Mesenchymal stem cell (in vitro differentiated cells and primary cell): ENCODE data around the gene DCAKD.
A peak's percentile ranks its signal among the peaks of the same experiment; 100 is the strongest.

Experiments
- DNase-seq: peaks from one replicate; pipeline ENCODE4 v3.0.0-alpha.2; 2013
- H2AFZ ChIP-seq: one replicate; pipeline ENCODE4 v1.6.1; 2013; ENCODE audit warnings: low read depth, mild to moderate bottlenecking, control low read depth, inconsistent platforms, low read length, moderate library complexity
- H2AK5ac ChIP-seq: 2 replicates; pipeline ENCODE4 v1.6.1; 2013; ENCODE audit warnings: low read length, moderate library complexity, mild to moderate bottlenecking, inconsistent platforms; ENCODE audit not compliant: severe bottlenecking
- H2BK120ac ChIP-seq: one replicate; pipeline ENCODE4 v1.6.1; 2013; ENCODE audit warnings: low read depth, mild to moderate bottlenecking, inconsistent platforms, low read length, moderate library complexity
- H2BK12ac ChIP-seq, 2 experiments: one replicate each; pipeline ENCODE4 v1.6.1; 2013; ENCODE audit warnings: inconsistent platforms in 2 of 2, low read length in 2 of 2, mild to moderate bottlenecking in 2 of 2, moderate library complexity in 2 of 2, control low read depth in 1 of 2
- H2BK15ac ChIP-seq: one replicate; pipeline ENCODE4 v1.6.1; 2013; ENCODE audit warnings: mild to moderate bottlenecking, low read depth, inconsistent platforms; ENCODE audit not compliant: poor library complexity, severe bottlenecking
- H2BK5ac ChIP-seq: 2 replicates; pipeline ENCODE4 v1.6.1; 2013; ENCODE audit warnings: low read depth, mild to moderate bottlenecking, low read length, control low read depth, inconsistent platforms; ENCODE audit not compliant: poor library complexity, severe bottlenecking
- H3K14ac ChIP-seq, 2 experiments: one replicate each; pipeline ENCODE4 v1.6.1; 2013; ENCODE audit warnings: inconsistent platforms in 2 of 2, low read length in 2 of 2, control low read depth in 1 of 2, mild to moderate bottlenecking in 1 of 2, moderate library complexity in 1 of 2
- H3K18ac ChIP-seq, 2 experiments: one replicate each; pipeline ENCODE4 v1.6.1; 2013; ENCODE audit warnings: inconsistent platforms in 2 of 2, low read length in 2 of 2, control low read depth in 1 of 2, low read depth in 1 of 2, mild to moderate bottlenecking in 1 of 2
- H3K23ac ChIP-seq, 2 experiments: one replicate each; pipeline ENCODE4 v1.6.1; 2013; ENCODE audit warnings: inconsistent platforms in 2 of 2, low read length in 2 of 2, mild to moderate bottlenecking in 2 of 2, moderate library complexity in 2 of 2, control low read depth in 1 of 2
- H3K27ac ChIP-seq: 2 replicates; pipeline ENCODE4 v1.5.1; 2013; ENCODE audit warnings: mild to moderate bottlenecking, moderate library complexity, low read length, control low read depth, inconsistent platforms; ENCODE audit not compliant: poor library complexity, severe bottlenecking
- H3K27me3 ChIP-seq, 2 experiments: 2 replicates each; pipeline versions ENCODE4 v1.6.1 to v1.7.0; 2013; ENCODE audit warnings: low read length in 2 of 2, mild to moderate bottlenecking in 2 of 2, moderate library complexity in 2 of 2, control low read depth in 1 of 2, inconsistent platforms in 1 of 2; ENCODE audit not compliant: control insufficient read depth in 1 of 2, insufficient read depth in 1 of 2
- H3K36me3 ChIP-seq, 2 experiments: 2 replicates each; pipeline versions ENCODE4 v1.6.1 to v1.7.0; 2013; ENCODE audit warnings: low read length in 2 of 2, control low read depth in 1 of 2, inconsistent platforms in 1 of 2, low read depth in 1 of 2, mild to moderate bottlenecking in 1 of 2; ENCODE audit not compliant: insufficient read depth in 2 of 2, control insufficient read depth in 1 of 2
- H3K4ac ChIP-seq, 2 experiments: one replicate each; pipeline ENCODE4 v1.6.1; 2013; ENCODE audit warnings: inconsistent platforms in 2 of 2, low read length in 2 of 2, mild to moderate bottlenecking in 2 of 2, moderate library complexity in 2 of 2, control low read depth in 1 of 2, low read depth in 1 of 2
- H3K4me1 ChIP-seq: 2 replicates; pipeline ENCODE4 v1.6.1; 2013; ENCODE audit warnings: low read depth, low read length, control low read depth; ENCODE audit not compliant: control insufficient read depth, insufficient read depth
- H3K4me2 ChIP-seq: 2 replicates; pipeline ENCODE4 v1.6.1; 2013; ENCODE audit warnings: low read length, mild to moderate bottlenecking, inconsistent platforms; ENCODE audit not compliant: poor library complexity, severe bottlenecking
- H3K4me3 ChIP-seq, 2 experiments: 2 replicates each; pipeline versions ENCODE4 v1.5.1 to v1.7.0; 2013; ENCODE audit warnings: low read length in 2 of 2, mild to moderate bottlenecking in 2 of 2, control low read depth in 1 of 2, low read depth in 1 of 2; ENCODE audit not compliant: insufficient read depth in 1 of 2
- H3K79me1 ChIP-seq: replicated peaks from 2 replicates; pipeline ENCODE4 v1.6.1; 2013; ENCODE audit warnings: mild to moderate bottlenecking, control low read depth, low read length, inconsistent platforms; ENCODE audit not compliant: poor library complexity, severe bottlenecking
- H3K9ac ChIP-seq: 2 replicates; pipeline ENCODE4 v1.7.0; 2013; ENCODE audit warnings: mild to moderate bottlenecking, low read length, moderate library complexity
- H3K9me3 ChIP-seq: 2 replicates; pipeline ENCODE4 v1.7.0; 2013; ENCODE audit warnings: mild to moderate bottlenecking, low read length; ENCODE audit not compliant: control insufficient read depth
- H4K8ac ChIP-seq: one replicate; pipeline ENCODE4 v1.6.1; 2013; ENCODE audit warnings: inconsistent platforms, mild to moderate bottlenecking, low read length, moderate library complexity
- H4K91ac ChIP-seq: one replicate; pipeline ENCODE4 v1.6.1; 2013; ENCODE audit warnings: mild to moderate bottlenecking, low read length, inconsistent platforms
- WGBS: methylation state at CpG from one replicate; pipeline ENCODE4 v1.1.7; 2013; ENCODE audit warnings: mixed read lengths; 5-methylcytosine and 5-hydroxymethylcytosine counted together

DCAKD gene

GRCh38 chr17:44981221-44981968 is 70.0 kb downstream of the DCAKD start:
- Histone ChIP-seq H3K4me3 (peak overlapping the region in 1 of 2 experiments; percentile 21), H3K14ac (no peak overlapping the region), H4K91ac (no peak overlapping the region), H2AK5ac (no peak overlapping the region), H3K4me2 (no peak overlapping the region), H2BK120ac (no peak overlapping the region), H3K4me1 (peaks cover 2% of the 10 kb centered on the region), H2AFZ (no peak overlapping the region), H3K9me3 (no peaks in the 10 kb centered on the region), H3K18ac (peak overlapping the region in 1 of 2 experiments; percentile 95), H2BK15ac (no peak overlapping the region), H3K9ac (no peak overlapping the region), H3K4ac (peak overlapping the region in 1 of 2 experiments; percentile 98), H3K23ac (no peak overlapping the region), H4K8ac (peak overlapping the region; percentile 8), H3K79me1 (no peaks in the 10 kb centered on the region), H2BK12ac (peak overlapping the region in 1 of 2 experiments; percentile 97), H3K27me3 (peaks cover 42 to 76% of the 10 kb centered on the region in 2 experiments), H2BK5ac (no peak overlapping the region), H3K36me3 (no peaks in the 10 kb centered on the region), H3K27ac (no peak overlapping the region)
- 35% methylated on average over 10 of the region's 12 CpGs for WGBS
- DNase-seq: peak; percentile 95

GRCh38 chr17:44979426-44979995 is 71.9 kb downstream of the DCAKD start:
- Histone ChIP-seq H3K9ac (no peak overlapping the region), H4K8ac (peak overlapping the region; percentile 92), H3K9me3 (no peaks in the 10 kb centered on the region), H3K36me3 (no peaks in the 10 kb centered on the region), H4K91ac (peak overlapping the region; percentile 99), H3K4me1 (peaks cover 2% of the 10 kb centered on the region), H2BK12ac (peak overlapping the region; percentile 97 to 99), H3K79me1 (no peaks in the 10 kb centered on the region), H3K14ac (peak overlapping the region in 1 of 2 experiments; percentile 95), H2BK120ac (peak overlapping the region; percentile 95), H2AFZ (peak overlapping the region; percentile 29), H3K4me2 (no peak overlapping the region), H3K4me3 (no peak overlapping the region), H3K23ac (peak overlapping the region in 1 of 2 experiments; percentile 46), H2BK15ac (peak overlapping the region; percentile 93), H2BK5ac (no peak overlapping the region), H3K4ac (peak overlapping the region; percentile 95 to 98), H3K18ac (peak overlapping the region; percentile 77 to 95), H3K27me3 (peaks cover 40 to 78% of the 10 kb centered on the region in 2 experiments), H2AK5ac (no peak overlapping the region), H3K27ac (no peak overlapping the region)
- peak; percentile 88 for DNase-seq
- WGBS: 60% methylated on average over 4 of the region's 9 CpGs

GRCh38 chr17:44978807-44979206 is 72.6 kb downstream of the DCAKD start:
- WGBS: 97% methylated on average over 4 of the region's 5 CpGs
- H2BK12ac ChIP-seq: peak overlapping the region; percentile 59 to 69
- peak overlapping the region; percentile 71 to 79 for H3K4ac ChIP-seq
- H3K23ac ChIP-seq: no peak overlapping the region
- H3K79me1 ChIP-seq: no peaks in the 10 kb centered on the region
- no peak overlapping the region for H2AK5ac ChIP-seq
- H3K4me3 ChIP-seq: no peak overlapping the region
- H3K4me1 ChIP-seq: peaks cover 2% of the 10 kb centered on the region
- no peak overlapping the region for H2BK5ac ChIP-seq
- H2AFZ ChIP-seq: no peak overlapping the region
- no peaks in the 10 kb centered on the region for H3K36me3 ChIP-seq
- peaks cover 40 to 80% of the 10 kb centered on the region in 2 experiments for H3K27me3 ChIP-seq
- H4K8ac ChIP-seq: peak overlapping the region; percentile 12
- no peak overlapping the region for H4K91ac ChIP-seq
- no peak overlapping the region for H3K14ac ChIP-seq
- no peak overlapping the region for H3K9ac ChIP-seq
- no peak for DNase-seq
- H3K18ac ChIP-seq: peak overlapping the region; percentile 3 to 88
- peak overlapping the region; percentile 67 for H2BK15ac ChIP-seq
- H3K27ac ChIP-seq: no peak overlapping the region
- H3K4me2 ChIP-seq: no peak overlapping the region
- H3K9me3 ChIP-seq: no peaks in the 10 kb centered on the region
- H2BK120ac ChIP-seq: peak overlapping the region; percentile 59

GRCh38 chr17:44977814-44978550 is 73.5 kb downstream of the DCAKD start:
- H4K8ac ChIP-seq: peak overlapping the region; percentile 82
- H2BK120ac ChIP-seq: peak overlapping the region; percentile 78
- no peak overlapping the region for H3K9ac ChIP-seq
- no peak for DNase-seq
- no peaks in the 10 kb centered on the region for H3K79me1 ChIP-seq
- H2BK15ac ChIP-seq: peak overlapping the region; percentile 96
- no peak overlapping the region for H3K4me2 ChIP-seq
- H3K4me1 ChIP-seq: peaks cover 2% of the 10 kb centered on the region
- no peak overlapping the region for H3K4me3 ChIP-seq
- WGBS: 69% methylated on average over 4 of the region's 7 CpGs
- H3K18ac ChIP-seq: peak overlapping the region; percentile 88 to 93
- no peak overlapping the region for H3K27ac ChIP-seq
- no peak overlapping the region for H2AK5ac ChIP-seq
- no peaks in the 10 kb centered on the region for H3K9me3 ChIP-seq
- H3K14ac ChIP-seq: peak overlapping the region in 1 of 2 experiments; percentile 95
- no peaks in the 10 kb centered on the region for H3K36me3 ChIP-seq
- peak overlapping the region; percentile 71 to 79 for H3K4ac ChIP-seq
- peak overlapping the region; percentile 85 for H4K91ac ChIP-seq
- H3K23ac ChIP-seq: no peak overlapping the region
- no peak overlapping the region for H2BK5ac ChIP-seq
- H2AFZ ChIP-seq: no peak overlapping the region
- H3K27me3 ChIP-seq: peaks cover 40 to 81% of the 10 kb centered on the region in 2 experiments
- peak overlapping the region; percentile 59 to 69 for H2BK12ac ChIP-seq
